HG03457 (cell line): Measurements from ENCODE around the gene KCNQ5.

Experiments
- ATAC-seq: cut with Tn5 transposase; IDR thresholded peaks from one replicate; pipeline ENCODE4 v1.9.1; 2021; ENCODE audit warnings: moderate number of reproducible peaks; ENCODE audit not compliant: unreplicated experiment

Gene KCNQ5

GRCh38 chr6:73042892-73043291 lies 421.0 kb downstream of the KCNQ5 start:
- ATAC-seq: no peak

GRCh38 chr6:73043446-73043845 lies 421.6 kb downstream of the KCNQ5 start:
- ATAC-seq: no peak

GRCh38 chr6:73045609-73046008 lies 423.7 kb downstream of the KCNQ5 start:
- no peak for ATAC-seq

- no peak for ATAC-seq
Measured at GRCh38 chr6:73047801-73048200, 425.9 kb downstream of the KCNQ5 start.

GRCh38 chr6:73049971-73050594 lies 428.2 kb downstream of the KCNQ5 start:
- ATAC-seq: no peak

- ATAC-seq: no peak
Measured at GRCh38 chr6:73050706-73051105, 428.8 kb downstream of the KCNQ5 start.

GRCh38 chr6:73051147-73051546 lies 429.3 kb downstream of the KCNQ5 start:
- ATAC-seq: no peak

- no peak for ATAC-seq
Measured at GRCh38 chr6:73054958-73055357, 433.1 kb downstream of the KCNQ5 start.

- no peak for ATAC-seq
Measured at GRCh38 chr6:73058736-73059135, 436.9 kb downstream of the KCNQ5 start.

- no peak for ATAC-seq
Measured at GRCh38 chr6:73062130-73062529, 440.3 kb downstream of the KCNQ5 start.

- ATAC-seq: no peak
Measured at GRCh38 chr6:73062837-73063236, 441.0 kb downstream of the KCNQ5 start.

GRCh38 chr6:73064266-73064665 lies 442.4 kb downstream of the KCNQ5 start:
- ATAC-seq: no peak

GRCh38 chr6:73073238-73073637 lies 451.4 kb downstream of the KCNQ5 start:
- no peak for ATAC-seq

GRCh38 chr6:73074175-73074574 lies 452.3 kb downstream of the KCNQ5 start:
- no peak for ATAC-seq

- ATAC-seq: no peak
Measured at GRCh38 chr6:73076211-73076954, 454.5 kb downstream of the KCNQ5 start.

GRCh38 chr6:73078333-73078862 lies 456.5 kb downstream of the KCNQ5 start:
- no peak for ATAC-seq

- no peak for ATAC-seq
Measured at GRCh38 chr6:73078908-73079610, 457.2 kb downstream of the KCNQ5 start.

- ATAC-seq: no peak
Measured at GRCh38 chr6:73079611-73079955, 457.7 kb downstream of the KCNQ5 start.

- ATAC-seq: no peak
Measured at GRCh38 chr6:73079978-73080377, 458.1 kb downstream of the KCNQ5 start.

GRCh38 chr6:73081955-73082354 lies 460.1 kb downstream of the KCNQ5 start:
- no peak for ATAC-seq

GRCh38 chr6:73083886-73084285 lies 462.0 kb downstream of the KCNQ5 start:
- no peak for ATAC-seq

GRCh38 chr6:73085443-73085871 lies 463.6 kb downstream of the KCNQ5 start:
- ATAC-seq: no peak
